ENCODE results near the gene ZDHHC5.

DNA sequence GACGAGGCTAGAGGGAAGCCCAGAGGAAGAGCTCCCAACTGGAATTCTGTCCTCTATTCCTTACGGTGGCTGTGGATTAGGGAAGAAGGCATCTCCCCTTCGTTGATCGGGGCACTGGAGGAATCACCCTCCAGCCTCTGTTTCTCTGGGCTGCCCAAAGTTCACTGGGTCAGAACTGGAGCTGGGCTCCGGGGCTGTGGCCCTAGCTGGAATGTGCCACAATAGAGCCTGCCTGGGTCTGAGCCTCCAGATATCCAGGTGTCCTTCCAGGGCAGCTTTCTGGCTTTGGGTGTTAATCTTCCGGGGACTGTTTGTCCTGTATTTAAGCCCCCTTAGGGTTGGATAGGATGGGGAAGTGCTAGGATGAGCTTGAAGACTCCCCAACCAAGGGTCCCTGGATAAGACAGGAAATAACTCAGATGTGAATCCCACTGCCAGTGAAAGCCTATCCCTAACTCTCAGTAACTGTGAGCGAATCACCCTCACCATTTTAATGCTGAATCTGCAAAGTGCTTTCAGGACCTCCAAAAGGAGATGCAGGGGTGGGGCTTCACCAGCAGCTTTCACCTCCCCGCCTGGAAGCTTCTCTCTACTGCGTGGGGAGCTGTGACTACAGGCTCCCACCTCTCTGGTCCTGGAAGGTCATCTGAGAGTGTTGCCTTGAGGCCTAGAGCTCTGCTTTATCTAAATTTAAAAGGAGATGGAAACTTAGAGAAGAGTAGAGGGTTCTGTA, 27.7 kb upstream of the ZDHHC5 start:
- TF ChIP-seq CTCF (IDR thresholded peaks at IDR 0.05) (no peak), POLR2AphosphoS5 (IDR thresholded peaks at IDR 0.05; ENCODE audit: low read depth, low read length) (no peak)
